K562 (cell line): Measurements from ENCODE around the gene PRKD1. TPM values are rescaled to one million over a fixed set of nuclear protein-coding genes. Genes with fewer than 3 reads are reported as not detected.

Source experiments
- ARID2 ChIP-seq: fragments of 450-650 bp; IDR thresholded peaks from 2 replicates; pipeline ENCODE4 v1.6.1; 2017; ENCODE audit warnings: antibody characterized with exemption, mild to moderate bottlenecking
- GABPB2 ChIP-seq: fragments of 250-450 bp; sonication (Bioruptor Pico); conservative IDR thresholded peaks from 2 replicates; pipeline ENCODE4 v1.5.1; 2021; ENCODE audit warnings: mild to moderate bottlenecking
- ILK ChIP-seq: fragments of 450-650 bp; IDR thresholded peaks from 2 replicates; pipeline ENCODE4 v1.6.1; 2016; ENCODE audit warnings: missing genetic modification characterization, low read depth, mild to moderate bottlenecking, missing compliant biosample characterization, moderate library complexity, borderline replicate concordance
- NR2C1 ChIP-seq, 2 experiments: fragments of 450-650 bp; IDR thresholded peaks; 2 replicates each; pipeline ENCODE4 v1.6.1; 2017; ENCODE audit warnings: mild to moderate bottlenecking in 2 of 2, antibody characterized with exemption in 1 of 2, inconsistent platforms in 1 of 2, missing compliant biosample characterization in 1 of 2, missing genetic modification characterization in 1 of 2
- polyA plus RNA-seq, 8 experiments: library from polyadenylated mRNA; depleted of rRNA in 4 of 8; stranded (reverse) in 5 of 8; unstranded in 3 of 8; fragments of >200 nt; fragmentation: Nextera tagmentation in 2 of 8; fragmentation: Illumina TruSeq in 1 of 8; extraction: Ambion mirVana in 2 of 8; extraction: Trizol in 1 of 8; gene quantifications; 2 replicates each; pipeline versions ENCODE4 v1.2.1 to v1.2.3, GENCODE V29; 2011 to 2014; ENCODE audit warnings: inconsistent platforms in 1 of 8, missing spikeins in 1 of 8
- total RNA-seq, 7 experiments: library from RNA; depleted of rRNA in 6 of 7; stranded (reverse); fragments of >200 nt in 6 of 7; fragmentation: Illumina TruSeq in 2 of 7; extraction: Trizol in 2 of 7; gene quantifications; 2 replicates each; pipeline versions ENCODE4 v1.2.1 to v1.2.3, GENCODE V29; 2011 to 2021; ENCODE audit warnings: low replicate concordance in 1 of 7
- TF ChIP-seq, protein P1 (sequence below): fragments of 200-800 bp; sonication (Bioruptor generic); IDR thresholded peaks from 2 replicates; pipeline ENCODE4 v1.6.1; 2016; ENCODE audit warnings: missing genetic modification characterization, missing compliant biosample characterization
- TF ChIP-seq, protein P2 (sequence below): fragments of 450-650 bp; IDR thresholded peaks from 2 replicates; pipeline ENCODE4 v1.6.1; 2018; ENCODE audit warnings: mild to moderate bottlenecking, low read depth; ENCODE audit not compliant: partially characterized antibody
- TF ChIP-seq, protein P3 (sequence below): fragments of 450-650 bp; formaldehyde crosslinking; IDR thresholded peaks from 2 replicates; pipeline ENCODE4 v1.4.0; 2022; ENCODE audit warnings: missing genetic modification characterization

PRKD1 gene
- total and polyA plus RNA-seq, 9 of the 15 experiments (the other 6 are each of a cell fraction or from before 2014, with no cell fraction given): 0.04 to 0.25 (median 0.13) TPM; not detected in 1

DNA sequence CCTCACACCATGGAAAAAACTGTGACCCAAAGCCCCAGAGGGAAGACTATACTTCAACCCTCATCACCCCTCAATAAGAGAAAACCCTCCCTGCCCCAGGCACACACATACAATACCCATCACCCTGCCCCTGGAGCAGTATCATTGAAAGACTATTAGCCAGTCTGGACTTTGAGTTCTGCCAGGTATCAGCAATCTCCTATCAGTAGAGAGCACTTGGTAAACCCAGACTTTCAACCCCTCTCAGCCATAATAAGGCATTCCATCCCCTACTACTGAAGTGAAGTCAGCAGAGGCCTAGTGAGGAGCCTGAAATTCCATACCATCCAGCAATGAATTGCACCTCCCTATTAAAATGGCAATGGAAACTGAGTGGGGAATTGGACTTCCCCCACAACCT is 16.4 kb upstream of the PRKD1 start (continued):
- TF ChIP-seq, protein P1, sequence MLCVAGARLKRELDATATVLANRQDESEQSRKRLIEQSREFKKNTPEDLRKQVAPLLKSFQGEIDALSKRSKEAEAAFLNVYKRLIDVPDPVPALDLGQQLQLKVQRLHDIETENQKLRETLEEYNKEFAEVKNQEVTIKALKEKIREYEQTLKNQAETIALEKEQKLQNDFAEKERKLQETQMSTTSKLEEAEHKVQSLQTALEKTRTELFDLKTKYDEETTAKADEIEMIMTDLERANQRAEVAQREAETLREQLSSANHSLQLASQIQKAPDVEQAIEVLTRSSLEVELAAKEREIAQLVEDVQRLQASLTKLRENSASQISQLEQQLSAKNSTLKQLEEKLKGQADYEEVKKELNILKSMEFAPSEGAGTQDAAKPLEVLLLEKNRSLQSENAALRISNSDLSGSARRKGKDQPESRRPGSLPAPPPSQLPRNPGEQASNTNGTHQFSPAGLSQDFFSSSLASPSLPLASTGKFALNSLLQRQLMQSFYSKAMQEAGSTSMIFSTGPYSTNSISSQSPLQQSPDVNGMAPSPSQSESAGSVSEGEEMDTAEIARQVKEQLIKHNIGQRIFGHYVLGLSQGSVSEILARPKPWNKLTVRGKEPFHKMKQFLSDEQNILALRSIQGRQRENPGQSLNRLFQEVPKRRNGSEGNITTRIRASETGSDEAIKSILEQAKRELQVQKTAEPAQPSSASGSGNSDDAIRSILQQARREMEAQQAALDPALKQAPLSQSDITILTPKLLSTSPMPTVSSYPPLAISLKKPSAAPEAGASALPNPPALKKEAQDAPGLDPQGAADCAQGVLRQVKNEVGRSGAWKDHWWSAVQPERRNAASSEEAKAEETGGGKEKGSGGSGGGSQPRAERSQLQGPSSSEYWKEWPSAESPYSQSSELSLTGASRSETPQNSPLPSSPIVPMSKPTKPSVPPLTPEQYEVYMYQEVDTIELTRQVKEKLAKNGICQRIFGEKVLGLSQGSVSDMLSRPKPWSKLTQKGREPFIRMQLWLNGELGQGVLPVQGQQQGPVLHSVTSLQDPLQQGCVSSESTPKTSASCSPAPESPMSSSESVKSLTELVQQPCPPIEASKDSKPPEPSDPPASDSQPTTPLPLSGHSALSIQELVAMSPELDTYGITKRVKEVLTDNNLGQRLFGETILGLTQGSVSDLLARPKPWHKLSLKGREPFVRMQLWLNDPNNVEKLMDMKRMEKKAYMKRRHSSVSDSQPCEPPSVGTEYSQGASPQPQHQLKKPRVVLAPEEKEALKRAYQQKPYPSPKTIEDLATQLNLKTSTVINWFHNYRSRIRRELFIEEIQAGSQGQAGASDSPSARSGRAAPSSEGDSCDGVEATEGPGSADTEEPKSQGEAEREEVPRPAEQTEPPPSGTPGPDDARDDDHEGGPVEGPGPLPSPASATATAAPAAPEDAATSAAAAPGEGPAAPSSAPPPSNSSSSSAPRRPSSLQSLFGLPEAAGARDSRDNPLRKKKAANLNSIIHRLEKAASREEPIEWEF (CRISPR knock-in tag): no peak
- TF ChIP-seq, protein P2, sequence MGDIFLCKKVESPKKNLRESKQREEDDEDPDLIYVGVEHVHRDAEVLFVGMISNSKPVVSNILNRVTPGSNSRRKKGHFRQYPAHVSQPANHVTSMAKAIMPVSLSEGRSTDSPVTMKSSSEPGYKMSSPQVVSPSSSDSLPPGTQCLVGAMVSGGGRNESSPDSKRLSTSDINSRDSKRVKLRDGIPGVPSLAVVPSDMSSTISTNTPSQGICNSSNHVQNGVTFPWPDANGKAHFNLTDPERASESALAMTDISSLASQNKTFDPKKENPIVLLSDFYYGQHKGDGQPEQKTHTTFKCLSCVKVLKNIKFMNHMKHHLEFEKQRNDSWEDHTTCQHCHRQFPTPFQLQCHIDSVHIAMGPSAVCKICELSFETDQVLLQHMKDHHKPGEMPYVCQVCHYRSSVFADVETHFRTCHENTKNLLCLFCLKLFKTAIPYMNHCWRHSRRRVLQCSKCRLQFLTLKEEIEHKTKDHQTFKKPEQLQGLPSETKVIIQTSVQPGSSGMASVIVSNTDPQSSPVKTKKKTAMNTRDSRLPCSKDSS: no peak
- no peak for TF ChIP-seq ILK (tag)
- no peak for TF ChIP-seq GABPB2 (CRISPR knock-in tag)
- TF ChIP-seq, protein P3, sequence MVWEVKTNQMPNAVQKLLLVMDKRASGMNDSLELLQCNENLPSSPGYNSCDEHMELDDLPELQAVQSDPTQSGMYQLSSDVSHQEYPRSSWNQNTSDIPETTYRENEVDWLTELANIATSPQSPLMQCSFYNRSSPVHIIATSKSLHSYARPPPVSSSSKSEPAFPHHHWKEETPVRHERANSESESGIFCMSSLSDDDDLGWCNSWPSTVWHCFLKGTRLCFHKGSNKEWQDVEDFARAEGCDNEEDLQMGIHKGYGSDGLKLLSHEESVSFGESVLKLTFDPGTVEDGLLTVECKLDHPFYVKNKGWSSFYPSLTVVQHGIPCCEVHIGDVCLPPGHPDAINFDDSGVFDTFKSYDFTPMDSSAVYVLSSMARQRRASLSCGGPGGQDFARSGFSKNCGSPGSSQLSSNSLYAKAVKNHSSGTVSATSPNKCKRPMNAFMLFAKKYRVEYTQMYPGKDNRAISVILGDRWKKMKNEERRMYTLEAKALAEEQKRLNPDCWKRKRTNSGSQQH (CRISPR knock-in tag): no peak
- no peak for TF ChIP-seq NR2C1 (IDR thresholded peaks at IDR 0.05)
- no peak for TF ChIP-seq NR2C1 (tag; IDR thresholded peaks at IDR 0.05)
- no peak for TF ChIP-seq ARID2
